Karpas-422 (cell line): ENCODE data around the gene BCOR. TPM values are rescaled to one million over a fixed set of nuclear protein-coding genes. Genes with fewer than 3 reads are reported as not detected.

Experiments used
- DNase-seq: peaks from one replicate; pipeline ENCODE4 v3.0.0-alpha.2; 2015
- H2AFZ ChIP-seq: fragments of 200-600 bp; sonication (generic); 2 replicates; pipeline ENCODE4 v1.6.1; 2014; ENCODE audit warnings: antibody characterized with exemption, low read length, mixed read lengths
- H3K27ac ChIP-seq: fragments of 200-600 bp; sonication (generic); 2 replicates; pipeline ENCODE4 v1.5.1; 2014; ENCODE audit warnings: mild to moderate bottlenecking, low read length, moderate library complexity
- H3K27me3 ChIP-seq: fragments of 200-600 bp; sonication (generic); 2 replicates; pipeline ENCODE4 v1.6.1; 2014; ENCODE audit warnings: low read length, mixed read lengths
- H3K36me3 ChIP-seq: fragments of 200-600 bp; sonication (generic); 2 replicates; pipeline ENCODE4 v1.6.1; 2014; ENCODE audit warnings: low read length, mixed read lengths; ENCODE audit not compliant: insufficient read depth
- H3K4me1 ChIP-seq: fragments of 200-600 bp; sonication (generic); 2 replicates; pipeline ENCODE4 v1.6.1; 2014; ENCODE audit warnings: mild to moderate bottlenecking, low read length, mixed read lengths
- H3K4me2 ChIP-seq: fragments of 200-600 bp; sonication (generic); 2 replicates; pipeline ENCODE4 v1.6.1; 2014; ENCODE audit warnings: low read length, low read depth, mild to moderate bottlenecking; ENCODE audit not compliant: poor library complexity, severe bottlenecking
- H3K4me3 ChIP-seq: fragments of 200-600 bp; sonication (generic); 2 replicates; pipeline ENCODE4 v1.5.1; 2014; ENCODE audit warnings: mild to moderate bottlenecking, antibody characterized with exemption, low read length, mixed read lengths
- H3K79me2 ChIP-seq: fragments of 200-600 bp; sonication (generic); 2 replicates; pipeline ENCODE4 v1.6.1; 2014; ENCODE audit warnings: mild to moderate bottlenecking, low read length, mixed read lengths
- H3K9ac ChIP-seq: fragments of 200-600 bp; sonication (generic); 2 replicates; pipeline ENCODE4 v1.6.0; 2014; ENCODE audit warnings: low read length
- H3K9me2 ChIP-seq: fragments of 200-600 bp; sonication (generic), shearing (Covaris generic); replicated peaks from 2 replicates; pipeline ENCODE4 v1.6.0; 2014; ENCODE audit warnings: mild to moderate bottlenecking, low read length, moderate library complexity; ENCODE audit not compliant: insufficient read depth
- H3K9me3 ChIP-seq: fragments of 300-700, 200-600 bp; sonication (generic); 2 replicates; pipeline ENCODE4 v1.6.1; 2014; ENCODE audit warnings: low read length, mixed read lengths
- H4K20me1 ChIP-seq: fragments of 200-600 bp; sonication (generic); 2 replicates; pipeline ENCODE4 v1.6.1; 2014; ENCODE audit warnings: mild to moderate bottlenecking, antibody characterized with exemption, low read length, low read depth; ENCODE audit not compliant: insufficient read depth
- total RNA-seq: library from RNA; depleted of rRNA; stranded (reverse); fragments of >200 nt; shearing (Covaris generic); gene quantifications from 2 replicates; pipeline ENCODE4 v1.2.3, GENCODE V29; 2014; ENCODE audit warnings: low replicate concordance

The BCOR gene
- total RNA-seq, 1 experiment from 2014 or later = 49.9 TPM

DNA sequence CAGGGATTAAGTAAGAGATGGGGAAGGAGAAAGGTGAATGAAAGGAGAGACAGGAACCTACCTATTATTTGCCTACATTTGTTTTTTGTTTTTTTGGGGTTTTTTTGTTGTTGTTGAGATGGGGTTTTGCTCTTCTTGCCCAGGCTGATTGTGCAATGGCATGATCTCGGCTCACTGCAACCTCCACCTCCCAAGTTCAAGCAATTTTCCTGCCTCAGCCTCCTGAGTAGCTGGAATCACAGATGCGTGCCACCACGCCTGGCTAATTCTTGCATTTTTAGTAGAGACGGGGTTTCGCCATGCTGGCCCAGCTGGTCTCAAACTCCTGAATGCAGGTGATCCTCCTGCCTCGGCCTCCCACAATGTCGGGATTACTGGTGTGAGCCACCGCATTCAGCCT lies 57.9 kb downstream of the BCOR start:
- Histone ChIP-seq H3K36me3 (no peaks in the 10 kb centered on the region), H3K79me2 (no peaks in the 10 kb centered on the region), H3K4me2 (no peak overlapping the region), H2AFZ (no peak overlapping the region), H3K27me3 (no peaks in the 10 kb centered on the region), H3K9me2 (no peaks in the 10 kb centered on the region), H3K9ac (no peak overlapping the region), H3K9me3 (no peaks in the 10 kb centered on the region), H3K4me1 (peaks cover 8% of the 10 kb centered on the region), H3K27ac (no peak overlapping the region), H4K20me1 (no peaks in the 10 kb centered on the region; the same call in 1 of the 2 replicates), H3K4me3 (no peak overlapping the region)
- no peak for DNase-seq

DNA sequence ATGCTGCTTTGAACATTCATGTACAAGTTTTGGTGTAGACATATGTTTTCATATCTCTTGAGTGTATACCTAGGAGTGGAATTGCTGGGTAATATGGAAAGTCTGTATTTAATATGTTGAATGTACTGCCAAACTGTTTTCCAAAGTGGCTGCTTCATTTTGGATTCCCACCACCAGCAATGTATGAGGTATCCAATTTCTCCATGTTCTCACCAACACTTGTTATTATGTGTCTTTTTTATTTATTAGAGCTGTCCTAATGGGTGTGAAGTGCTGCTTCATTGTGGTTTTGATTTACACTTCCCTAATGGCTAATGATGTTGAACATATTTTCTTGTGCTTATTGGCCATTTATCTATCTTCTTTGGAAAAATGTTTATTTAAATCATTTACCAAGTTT lies 60.4 kb downstream of the BCOR start:
- Histone ChIP-seq H4K20me1 (no peaks in the 10 kb centered on the region), H3K4me2 (no peak overlapping the region), H3K79me2 (no peaks in the 10 kb centered on the region), H3K9me2 (no peaks in the 10 kb centered on the region), H3K36me3 (no peaks in the 10 kb centered on the region), H3K27ac (no peak overlapping the region), H3K4me3 (no peak overlapping the region), H2AFZ (no peak overlapping the region), H3K9me3 (no peaks in the 10 kb centered on the region), H3K9ac (no peak overlapping the region), H3K27me3 (no peaks in the 10 kb centered on the region), H3K4me1 (peaks cover 8% of the 10 kb centered on the region)
- DNase-seq = no peak

DNA sequence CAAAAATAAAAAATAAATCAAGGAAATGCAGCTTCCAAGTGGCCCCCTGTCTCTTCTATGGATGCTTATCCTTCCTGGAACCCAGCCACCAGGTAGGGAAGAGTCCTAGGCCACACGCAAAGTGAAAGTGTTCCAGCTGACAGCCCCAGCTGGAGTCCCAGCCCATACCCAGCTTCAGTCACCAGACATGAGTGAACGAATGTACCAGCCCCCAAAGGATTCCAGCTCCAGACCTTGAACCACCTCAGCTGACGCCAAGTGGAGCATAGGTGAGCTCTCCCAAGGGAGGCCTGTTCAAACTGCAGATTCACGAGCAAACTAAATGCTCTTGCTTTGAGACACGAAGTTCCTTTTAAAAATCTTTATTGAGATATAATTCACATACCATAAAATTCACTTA lies 62.0 kb downstream of the BCOR start:
- no peak overlapping the region for H3K4me3 ChIP-seq
- H3K4me1 ChIP-seq = peaks cover 8% of the 10 kb centered on the region
- no peaks in the 10 kb centered on the region for H3K9me3 ChIP-seq
- H3K36me3 ChIP-seq = no peaks in the 10 kb centered on the region
- no peaks in the 10 kb centered on the region for H3K9me2 ChIP-seq
- no peak overlapping the region for H3K4me2 ChIP-seq
- DNase-seq = no peak
- no peaks in the 10 kb centered on the region for H4K20me1 ChIP-seq
- no peaks in the 10 kb centered on the region for H3K79me2 ChIP-seq
- H3K27me3 ChIP-seq = no peaks in the 10 kb centered on the region
- no peak overlapping the region for H3K27ac ChIP-seq
- H2AFZ ChIP-seq = no peak overlapping the region
- H3K9ac ChIP-seq = no peak overlapping the region

DNA sequence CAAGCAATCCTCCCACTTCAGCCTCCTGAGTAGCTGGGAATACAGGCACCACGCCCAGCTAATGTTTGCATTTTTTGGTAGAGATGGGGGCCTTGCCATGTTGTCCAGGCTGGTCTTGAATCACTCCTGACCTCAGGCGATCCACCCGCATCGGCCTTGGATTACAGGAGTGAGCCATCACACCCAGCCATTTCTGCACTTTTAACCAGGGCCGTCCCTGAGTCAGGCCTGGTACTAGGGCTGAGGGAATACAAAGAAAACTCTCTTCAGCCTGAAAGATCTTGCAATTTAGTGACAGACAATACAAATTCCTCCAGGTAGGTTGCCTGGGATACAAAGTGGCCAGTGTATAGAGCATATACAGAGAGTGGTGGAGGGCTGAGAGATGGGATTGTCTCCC lies 65.8 kb downstream of the BCOR start:
- H2AFZ ChIP-seq = no peak overlapping the region
- no peaks in the 10 kb centered on the region for H3K36me3 ChIP-seq
- H3K79me2 ChIP-seq = no peaks in the 10 kb centered on the region
- H3K27ac ChIP-seq = no peak overlapping the region
- no peak overlapping the region for H3K4me3 ChIP-seq
- DNase-seq = no peak
- no peaks in the 10 kb centered on the region for H4K20me1 ChIP-seq
- no peak overlapping the region for H3K4me2 ChIP-seq
- H3K9me3 ChIP-seq = no peaks in the 10 kb centered on the region
- no peaks in the 10 kb centered on the region for H3K4me1 ChIP-seq
- H3K27me3 ChIP-seq = no peaks in the 10 kb centered on the region
- no peak overlapping the region for H3K9ac ChIP-seq
- no peaks in the 10 kb centered on the region for H3K9me2 ChIP-seq

DNA sequence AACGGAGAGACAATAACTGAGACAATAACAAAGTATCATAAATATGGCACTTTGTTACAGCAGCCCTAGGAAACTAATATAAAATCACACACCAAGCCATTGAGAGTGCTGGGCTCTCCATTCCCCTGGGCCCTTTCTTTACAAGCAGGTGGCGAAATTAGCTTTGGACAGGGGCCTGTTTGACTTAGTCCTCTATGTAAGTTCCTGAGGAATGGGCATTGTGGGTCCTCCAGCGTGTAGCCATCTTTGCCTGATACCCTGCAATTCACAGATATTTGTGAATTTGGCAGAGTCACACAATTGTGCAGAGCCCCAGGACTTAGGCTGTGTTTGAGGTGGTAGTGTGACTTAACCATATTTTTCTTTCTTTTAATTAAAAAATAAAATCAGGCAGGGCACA lies 67.6 kb downstream of the BCOR start:
- no peak for DNase-seq

DNA sequence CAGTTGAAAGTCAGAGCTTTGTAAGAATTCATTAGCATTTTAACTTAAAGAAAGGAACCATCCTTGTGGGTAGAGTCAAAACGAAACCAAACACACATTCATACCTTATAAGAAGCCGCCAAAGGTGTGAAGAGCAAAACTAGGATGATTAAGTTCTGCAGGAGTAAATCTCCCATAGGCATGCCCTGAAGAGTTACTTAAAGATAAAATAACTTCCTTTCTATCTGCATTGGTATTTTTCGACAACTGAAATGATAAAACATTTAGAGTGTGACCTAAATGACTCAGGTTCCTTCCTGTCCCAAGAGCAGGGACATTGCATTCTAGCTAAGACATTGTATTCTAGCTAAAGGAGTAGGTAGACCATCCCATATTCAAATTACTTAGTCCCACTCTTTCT lies 75.3 kb downstream of the BCOR start:
- no peak overlapping the region for H3K4me3 ChIP-seq
- H3K9me3 ChIP-seq = no peaks in the 10 kb centered on the region
- no peak overlapping the region for H3K4me2 ChIP-seq
- no peak overlapping the region for H3K27ac ChIP-seq
- H3K36me3 ChIP-seq = no peaks in the 10 kb centered on the region
- no peaks in the 10 kb centered on the region for H3K79me2 ChIP-seq
- H3K9ac ChIP-seq = no peak overlapping the region
- no peak for DNase-seq
- H3K4me1 ChIP-seq = no peaks in the 10 kb centered on the region
- H3K9me2 ChIP-seq = no peaks in the 10 kb centered on the region
- H4K20me1 ChIP-seq = no peaks in the 10 kb centered on the region
- no peaks in the 10 kb centered on the region for H3K27me3 ChIP-seq
- no peak overlapping the region for H2AFZ ChIP-seq

More for the DNA sequence above, 67.6 kb downstream of the BCOR start:
- Histone ChIP-seq H3K27me3 (no peaks in the 10 kb centered on the region), H3K4me1 (no peaks in the 10 kb centered on the region), H3K79me2 (no peaks in the 10 kb centered on the region), H3K9me2 (no peaks in the 10 kb centered on the region), H3K4me3 (no peak overlapping the region), H3K9ac (no peak overlapping the region), H3K36me3 (no peaks in the 10 kb centered on the region), H3K4me2 (no peak overlapping the region), H3K27ac (no peak overlapping the region), H4K20me1 (no peaks in the 10 kb centered on the region), H2AFZ (no peak overlapping the region), H3K9me3 (no peaks in the 10 kb centered on the region)

DNA sequence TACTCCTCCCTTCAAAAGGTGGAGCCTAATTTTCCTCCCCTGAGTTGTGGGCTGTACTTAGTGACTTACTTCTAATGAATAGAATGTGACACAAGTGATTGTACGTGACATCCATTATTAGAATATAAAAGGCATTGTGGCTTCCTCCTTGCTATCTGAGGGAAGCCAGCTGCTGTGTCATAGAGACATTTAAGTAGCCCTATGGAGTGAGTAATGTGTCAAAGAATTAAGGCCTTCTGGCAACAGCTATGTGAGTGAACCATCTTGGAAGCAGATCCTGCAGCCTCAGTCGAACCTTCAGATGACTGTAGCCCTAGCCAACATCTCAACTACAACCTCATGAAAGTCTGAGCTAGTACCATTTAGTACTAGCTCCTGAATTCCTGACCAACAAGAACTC lies 76.1 kb downstream of the BCOR start:
- Histone ChIP-seq H3K36me3 (no peaks in the 10 kb centered on the region), H3K9ac (no peak overlapping the region), H3K9me3 (no peaks in the 10 kb centered on the region), H4K20me1 (no peaks in the 10 kb centered on the region), H3K4me1 (no peaks in the 10 kb centered on the region), H3K27ac (no peak overlapping the region), H3K79me2 (no peaks in the 10 kb centered on the region), H3K4me2 (no peak overlapping the region), H3K9me2 (no peaks in the 10 kb centered on the region), H2AFZ (no peak overlapping the region), H3K4me3 (no peak overlapping the region), H3K27me3 (no peaks in the 10 kb centered on the region)
- DNase-seq = no peak

DNA sequence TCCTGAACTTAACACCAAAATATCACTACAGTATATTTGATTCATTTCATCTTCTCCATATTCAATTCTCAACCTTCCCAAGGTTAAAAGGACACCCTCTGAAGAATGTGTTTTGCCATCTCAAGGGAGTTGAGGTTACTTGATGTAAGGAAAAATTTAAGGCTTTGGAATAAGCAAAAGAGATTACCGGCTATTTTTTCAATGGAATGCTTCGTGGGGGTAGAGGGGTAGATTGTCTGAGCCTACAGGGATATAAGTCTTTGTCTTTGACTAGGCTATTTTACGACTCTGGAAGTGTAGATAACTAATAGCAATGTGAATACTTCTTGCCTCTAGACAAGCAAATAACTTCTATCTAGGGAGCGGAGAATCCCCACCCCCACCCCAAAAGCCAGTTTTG lies 78.2 kb downstream of the BCOR start:
- Histone ChIP-seq H2AFZ (no peak overlapping the region), H3K9me2 (no peaks in the 10 kb centered on the region), H3K4me2 (no peak overlapping the region), H4K20me1 (no peaks in the 10 kb centered on the region), H3K27ac (no peak overlapping the region), H3K27me3 (no peaks in the 10 kb centered on the region), H3K79me2 (no peaks in the 10 kb centered on the region), H3K4me1 (no peaks in the 10 kb centered on the region), H3K9me3 (no peaks in the 10 kb centered on the region), H3K36me3 (no peaks in the 10 kb centered on the region), H3K9ac (no peak overlapping the region), H3K4me3 (no peak overlapping the region)
- DNase-seq = no peak

DNA sequence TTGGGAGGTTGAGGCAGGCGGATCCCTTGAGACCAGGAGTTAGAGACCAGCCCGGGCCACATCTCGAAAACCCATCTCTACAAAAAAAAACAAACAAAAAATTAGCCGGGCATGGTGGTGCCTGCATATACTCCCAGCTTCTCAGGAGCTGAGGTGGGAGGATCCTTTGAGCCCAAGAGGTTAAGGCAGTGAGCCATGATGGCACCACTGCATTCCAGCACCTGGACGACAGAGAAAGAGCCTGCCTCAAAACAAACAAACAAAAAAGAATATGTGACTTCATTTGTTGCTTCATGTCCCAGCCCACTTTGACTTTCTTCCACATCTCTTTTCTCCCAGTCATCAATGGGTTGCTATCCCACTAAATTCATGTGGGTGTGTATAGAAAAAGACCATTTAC lies 79.7 kb downstream of the BCOR start:
- no peaks in the 10 kb centered on the region for H3K9me3 ChIP-seq
- DNase-seq = no peak
- H3K27me3 ChIP-seq = no peaks in the 10 kb centered on the region
- H3K9me2 ChIP-seq = no peaks in the 10 kb centered on the region
- H3K27ac ChIP-seq = no peak overlapping the region
- no peaks in the 10 kb centered on the region for H4K20me1 ChIP-seq
- no peak overlapping the region for H3K9ac ChIP-seq
- no peaks in the 10 kb centered on the region for H3K36me3 ChIP-seq
- no peak overlapping the region for H2AFZ ChIP-seq
- no peak overlapping the region for H3K4me3 ChIP-seq
- no peaks in the 10 kb centered on the region for H3K4me1 ChIP-seq
- no peaks in the 10 kb centered on the region for H3K79me2 ChIP-seq
- H3K4me2 ChIP-seq = no peak overlapping the region
